ENCODE data around the gene GRXCR1. TPM values are rescaled to one million over a fixed set of nuclear protein-coding genes. Genes with fewer than 3 reads are reported as not detected.

Gene GRXCR1
- total RNA-seq, 1 donor from 2014 or later, result not detected

GRCh38 chr4:42906891-42907759, 14.6 kb downstream of the GRXCR1 start:
- no peak overlapping the region for H3K27ac Mint-ChIP-seq
- TF ChIP-seq CTCF (IDR thresholded peaks at IDR 0.05; ENCODE audit: unreplicated experiment), result no peak
- H3K4me3 Mint-ChIP-seq, result no peak overlapping the region
- no peak for DNase-seq (ENCODE audit: low spot score in 2 of 2, unreplicated experiment in 2 of 2)
- peaks cover 5% of the 10 kb centered on the region for H3K27me3 Mint-ChIP-seq (ENCODE audit: low read depth)
- H3K9me3 Mint-ChIP-seq, result no peaks in the 10 kb centered on the region
- H3K36me3 Mint-ChIP-seq, result no peaks in the 10 kb centered on the region
- peaks cover 3% of the 10 kb centered on the region for H3K4me1 Mint-ChIP-seq

- Mint-ChIP-seq H3K27me3 (ENCODE audit: low read depth) (peaks cover 5% of the 10 kb centered on the region), H3K27ac (no peak overlapping the region), H3K9me3 (no peaks in the 10 kb centered on the region), H3K4me3 (no peak overlapping the region), H3K4me1 (peaks cover 3% of the 10 kb centered on the region), H3K36me3 (no peaks in the 10 kb centered on the region)
- TF ChIP-seq CTCF (IDR thresholded peaks at IDR 0.05; ENCODE audit: unreplicated experiment), result no peak
- DNase-seq (ENCODE audit: low spot score in 2 of 2, unreplicated experiment in 2 of 2), result no peak
These were observed 17.9 kb downstream of the GRXCR1 start for GRCh38 chr4:42910459-42910858.

- H3K27me3 Mint-ChIP-seq (ENCODE audit: low read depth), result peaks cover 4% of the 10 kb centered on the region
- H3K4me3 Mint-ChIP-seq, result no peak overlapping the region
- H3K36me3 Mint-ChIP-seq, result no peaks in the 10 kb centered on the region
- no peak overlapping the region for H3K27ac Mint-ChIP-seq
- TF ChIP-seq CTCF (IDR thresholded peaks at IDR 0.05; ENCODE audit: unreplicated experiment), result no peak
- no peak for DNase-seq (ENCODE audit: low spot score in 2 of 2, unreplicated experiment in 2 of 2)
- H3K4me1 Mint-ChIP-seq, result no peaks in the 10 kb centered on the region
- no peaks in the 10 kb centered on the region for H3K9me3 Mint-ChIP-seq
These were observed 22.4 kb downstream of the GRXCR1 start for GRCh38 chr4:42914937-42915336.

- DNase-seq (ENCODE audit: low spot score in 2 of 2, unreplicated experiment in 2 of 2), result no peak
These were observed 23.0 kb downstream of the GRXCR1 start for GRCh38 chr4:42915484-42915883.

GRCh38 chr4:42917296-42917695, 24.8 kb downstream of the GRXCR1 start:
- Mint-ChIP-seq H3K9me3 (no peaks in the 10 kb centered on the region), H3K27me3 (ENCODE audit: low read depth) (no peaks in the 10 kb centered on the region), H3K36me3 (no peaks in the 10 kb centered on the region), H3K4me3 (no peak overlapping the region), H3K27ac (no peak overlapping the region), H3K4me1 (no peaks in the 10 kb centered on the region)
- TF ChIP-seq CTCF (IDR thresholded peaks at IDR 0.05; ENCODE audit: unreplicated experiment), result no peak
- DNase-seq (ENCODE audit: low spot score in 2 of 2, unreplicated experiment in 2 of 2), result no peak

More at GRCh38 chr4:42915484-42915883, 23.0 kb downstream of the GRXCR1 start:
- TF ChIP-seq CTCF (IDR thresholded peaks at IDR 0.05; ENCODE audit: unreplicated experiment), result no peak
- Mint-ChIP-seq H3K9me3 (no peaks in the 10 kb centered on the region), H3K4me3 (no peak overlapping the region), H3K4me1 (no peaks in the 10 kb centered on the region), H3K36me3 (no peaks in the 10 kb centered on the region), H3K27me3 (ENCODE audit: low read depth) (peaks cover 4% of the 10 kb centered on the region), H3K27ac (no peak overlapping the region)

Measured in mesothelial cell of epicardium (in vitro differentiated cells).